ENCODE data around the gene KDR. TPM values are rescaled to one million over a fixed set of nuclear protein-coding genes. Genes with fewer than 3 reads are reported as not detected.

The KDR gene
- total and polyA plus RNA-seq, 9 donors, result 6.0 to 36.4 (median 13.9) TPM

- intact Hi-C loops (cut with DNase I), result no loop called here
- no peak overlapping the region for H3K27ac ChIP-seq
These were observed 3.2 kb downstream of the KDR start for GRCh38 chr4:55122235-55122634.

GRCh38 chr4:55121246-55121645, 4.1 kb downstream of the KDR start:
- H3K27ac ChIP-seq, result no peak overlapping the region
- intact Hi-C loops (cut with DNase I), result no loop called here
- H3K36me3 ChIP-seq, result no peaks in the 10 kb centered on the region
- no peak for DNase-seq
- WGBS, 3 donors, result 66 to 79% (median 66%) methylated on average over 4 of the region's 4 CpGs
- H3K4me1 ChIP-seq (ENCODE audit: insufficient read depth), result no peaks in the 10 kb centered on the region
- no peaks in the 10 kb centered on the region for H3K9me3 ChIP-seq
- no peaks in the 10 kb centered on the region for H3K27me3 ChIP-seq
- no peak overlapping the region for H3K4me3 ChIP-seq
- TF ChIP-seq POLR2A (IDR thresholded peaks at IDR 0.05), result no peak
- no peak for TF ChIP-seq EP300 (IDR thresholded peaks at IDR 0.05)
- TF ChIP-seq CTCF (IDR thresholded peaks at IDR 0.05), result no peak

More at GRCh38 chr4:55122235-55122634, 3.2 kb downstream of the KDR start:
- DNase-seq, result no peak
- no peaks in the 10 kb centered on the region for H3K9me3 ChIP-seq
- H3K4me1 ChIP-seq (ENCODE audit: insufficient read depth), result no peaks in the 10 kb centered on the region
- H3K4me3 ChIP-seq, result peak overlapping the region; percentile 5
- no peaks in the 10 kb centered on the region for H3K36me3 ChIP-seq
- WGBS, 3 donors, result 78 to 88% (median 80%) methylated on average over 2 of the region's 2 CpGs
- H3K27me3 ChIP-seq, result no peaks in the 10 kb centered on the region
- TF ChIP-seq POLR2A (IDR thresholded peaks at IDR 0.05) (no peak), CTCF (IDR thresholded peaks at IDR 0.05) (no peak)

GRCh38 chr4:55118397-55118796, 7.0 kb downstream of the KDR start:
- WGBS, 3 donors, result 75 to 87% (median 87%) methylated on average over 6 of the region's 6 CpGs
- no peak overlapping the region for H3K4me3 ChIP-seq
- no peak for DNase-seq
- H3K9me3 ChIP-seq, result no peaks in the 10 kb centered on the region
- TF ChIP-seq CTCF (IDR thresholded peaks at IDR 0.05) (no peak), EP300 (IDR thresholded peaks at IDR 0.05) (no peak), POLR2A (IDR thresholded peaks at IDR 0.05) (no peak)
- H3K27ac ChIP-seq, result no peak overlapping the region
- H3K27me3 ChIP-seq, result no peaks in the 10 kb centered on the region
- no peaks in the 10 kb centered on the region for H3K36me3 ChIP-seq
- no peaks in the 10 kb centered on the region for H3K4me1 ChIP-seq (ENCODE audit: insufficient read depth)
- intact Hi-C loops (cut with DNase I), result no loop called here

- 72 to 81% (median 77%) methylated on average over 1 of the region's 1 CpG for WGBS, 3 donors
- Histone ChIP-seq H3K36me3 (no peaks in the 10 kb centered on the region), H3K4me1 (ENCODE audit: insufficient read depth) (no peaks in the 10 kb centered on the region)
These were observed 7.9 kb downstream of the KDR start for GRCh38 chr4:55117511-55117910.

More at GRCh38 chr4:55117511-55117910, 7.9 kb downstream of the KDR start:
- Histone ChIP-seq H3K27me3 (no peaks in the 10 kb centered on the region), H3K9me3 (no peaks in the 10 kb centered on the region), H3K27ac (no peak overlapping the region), H3K4me3 (no peak overlapping the region)
- TF ChIP-seq POLR2A (IDR thresholded peaks at IDR 0.05) (no peak), EP300 (IDR thresholded peaks at IDR 0.05) (no peak), CTCF (IDR thresholded peaks at IDR 0.05) (no peak)
- intact Hi-C loops (cut with DNase I), result no loop called here
- DNase-seq, result no peak

Data from ovary (tissue), 9 donors.